GM21381 (cell line): ENCODE results near the gene TRAK2.
"Not testable (repeated sequence)": the region's sequence is repeated elsewhere in the genome, so short reads cannot be mapped to it uniquely, and the experiment has no call there.

Experiments used
- ATAC-seq: cut with Tn5 transposase; IDR thresholded peaks from one replicate; pipeline ENCODE4 v1.9.1; 2021; ENCODE audit warnings: mild to moderate bottlenecking, moderate library complexity; ENCODE audit not compliant: unreplicated experiment

The TRAK2 gene

DNA sequence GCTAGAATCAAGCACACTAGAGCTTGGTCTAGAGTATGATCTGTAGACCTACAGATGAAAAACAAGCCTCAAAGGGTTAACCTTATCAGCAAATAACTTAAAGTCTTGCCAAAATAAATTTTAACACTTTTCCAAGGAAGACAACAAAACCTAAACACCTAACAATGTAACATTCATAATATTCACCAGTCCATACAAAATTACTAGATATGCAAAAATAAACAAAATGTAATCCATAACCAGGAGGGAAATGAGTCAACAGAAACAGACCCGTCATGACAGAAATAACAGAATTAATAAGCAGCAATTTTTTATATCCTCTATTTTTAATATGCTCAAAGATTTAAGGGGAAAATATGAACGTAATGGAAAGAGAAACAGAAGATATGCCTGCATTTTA lies 36.1 kb downstream of the TRAK2 start:
- ATAC-seq: no peak

DNA sequence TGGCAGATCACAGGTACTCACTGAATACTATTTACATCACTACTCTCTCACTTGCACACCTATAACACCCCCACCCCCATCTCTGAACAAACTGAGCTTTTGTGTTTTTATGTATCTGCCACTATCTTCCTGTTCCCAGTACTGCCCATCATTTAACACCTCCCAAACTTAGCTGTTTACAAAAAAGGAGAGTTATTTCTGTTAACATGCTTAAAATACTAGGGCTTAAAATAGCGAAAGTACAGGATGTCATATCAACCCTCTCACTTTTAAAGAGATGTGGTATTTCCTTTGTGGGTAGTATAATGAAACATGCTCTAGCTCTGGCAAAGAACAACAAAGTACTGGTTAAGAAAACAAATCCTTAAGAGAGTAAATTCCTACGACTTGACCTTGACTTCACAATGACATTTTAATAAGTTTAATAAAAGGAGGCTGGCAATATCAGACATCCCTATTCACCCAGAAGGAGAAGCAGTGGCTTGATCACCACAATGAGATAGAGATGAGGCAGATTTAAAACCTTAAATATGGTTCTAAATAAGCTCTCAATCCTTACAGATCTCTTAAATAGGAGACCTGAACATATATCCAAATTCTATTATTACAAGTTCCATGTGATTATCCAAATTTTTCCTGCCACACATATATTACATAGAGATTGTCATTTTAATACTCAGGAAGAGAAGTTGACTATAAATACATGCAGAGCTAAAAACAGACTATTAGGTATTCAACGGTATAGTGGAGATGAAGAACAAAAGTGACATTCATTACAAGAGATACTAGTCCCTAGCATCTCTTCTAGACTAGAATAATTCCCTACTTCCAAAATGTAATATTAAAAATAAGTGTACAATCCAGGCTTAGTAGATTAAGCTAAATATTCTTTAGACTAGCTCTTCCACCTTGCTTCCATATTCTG lies 36.9 kb downstream of the TRAK2 start:
- ATAC-seq: peak; percentile 81

DNA sequence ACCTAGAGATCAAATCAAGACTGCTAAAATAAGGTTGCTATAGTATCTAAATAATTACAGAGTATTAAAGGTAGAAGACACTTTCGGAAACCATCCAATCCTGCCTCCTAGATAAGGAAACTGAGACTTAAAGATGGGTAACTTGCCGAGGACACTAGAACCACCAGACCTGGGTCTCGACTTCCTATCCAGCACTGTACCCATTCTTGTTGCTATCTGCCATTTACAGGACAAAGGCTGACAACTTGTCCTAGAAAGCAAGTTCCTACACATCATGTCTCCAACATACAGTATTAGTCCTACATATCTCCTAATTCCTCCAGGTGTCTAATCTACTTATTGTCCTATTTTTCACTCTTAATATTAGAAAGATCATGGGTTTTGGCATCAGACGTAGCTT lies 37.7 kb downstream of the TRAK2 start:
- no peak for ATAC-seq

DNA sequence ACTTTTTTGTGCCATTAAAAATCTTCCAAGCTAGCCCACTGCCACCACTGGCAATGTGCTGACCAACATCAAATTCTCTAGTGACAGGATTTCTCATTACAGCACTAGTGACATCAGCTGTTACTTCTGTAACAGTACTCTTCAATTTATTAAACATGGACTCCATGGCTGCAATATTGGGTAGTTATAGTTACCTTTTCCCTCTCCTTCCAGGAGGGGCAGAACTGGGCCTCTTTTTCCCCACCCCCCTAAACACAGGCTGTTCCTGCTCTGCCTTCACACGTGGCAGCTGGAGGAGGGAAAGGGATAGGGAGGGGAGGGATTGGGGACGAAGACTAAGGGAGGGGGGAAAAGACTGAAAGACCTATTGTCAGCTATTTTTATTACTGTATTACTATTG lies 38.1 kb downstream of the TRAK2 start:
- no peak for ATAC-seq

DNA sequence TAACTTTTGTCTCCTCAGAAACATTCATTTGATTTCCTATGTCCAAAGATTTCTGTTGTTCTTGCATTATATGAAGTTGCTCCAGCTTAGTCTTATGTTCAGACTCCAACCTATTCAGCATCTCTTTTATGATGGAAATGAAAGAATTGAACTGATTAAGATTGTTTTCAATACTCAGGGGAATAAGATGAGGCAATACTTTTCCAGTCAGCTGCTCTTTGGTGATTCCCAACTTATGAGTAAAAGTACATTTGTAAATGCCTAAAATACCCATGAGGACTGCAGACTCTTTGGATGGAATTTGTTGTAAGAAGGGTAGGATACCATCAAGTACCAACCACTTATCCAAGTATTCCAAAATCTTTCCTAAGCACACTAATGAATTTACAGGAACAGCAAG lies 39.8 kb downstream of the TRAK2 start:
- no peak for ATAC-seq

DNA sequence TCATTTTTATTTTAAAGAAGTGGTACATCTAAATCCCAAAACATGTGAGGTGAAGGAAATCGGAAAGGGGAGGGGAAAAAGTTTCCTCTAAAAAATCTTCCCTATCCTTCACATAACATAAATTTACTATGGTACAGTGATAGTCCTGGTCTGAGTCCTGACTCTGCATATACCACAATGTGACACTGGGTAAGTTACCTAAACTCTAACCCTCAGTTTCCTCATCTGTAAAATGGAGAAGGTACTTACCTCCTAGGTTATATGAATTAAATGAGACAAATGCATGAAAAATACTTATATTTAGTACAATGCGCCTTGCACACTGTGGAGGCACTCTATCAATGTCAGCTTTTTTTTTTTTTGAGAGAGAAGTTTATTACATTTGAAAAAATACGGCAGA lies 42.3 kb downstream of the TRAK2 start:
- ATAC-seq: no peak

DNA sequence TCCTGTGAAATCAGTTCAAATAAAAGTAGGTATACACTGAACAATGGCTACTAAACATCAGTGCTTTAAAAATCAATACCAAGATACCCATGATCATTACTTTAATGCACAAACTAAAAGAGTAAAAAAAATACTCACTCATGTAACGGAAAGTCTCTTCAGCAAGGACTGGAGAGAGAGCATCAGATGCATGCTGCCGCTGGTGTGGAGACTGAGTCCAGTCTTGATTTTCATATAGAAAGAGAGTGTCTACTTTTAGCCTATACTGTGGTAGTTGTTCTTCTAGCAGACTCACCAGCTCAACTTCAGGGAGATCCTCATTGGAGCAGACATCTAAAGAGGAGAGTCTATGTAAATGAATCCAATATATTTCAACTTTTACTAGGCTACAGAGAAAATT lies 44.0 kb downstream of the TRAK2 start:
- no peak for ATAC-seq

DNA sequence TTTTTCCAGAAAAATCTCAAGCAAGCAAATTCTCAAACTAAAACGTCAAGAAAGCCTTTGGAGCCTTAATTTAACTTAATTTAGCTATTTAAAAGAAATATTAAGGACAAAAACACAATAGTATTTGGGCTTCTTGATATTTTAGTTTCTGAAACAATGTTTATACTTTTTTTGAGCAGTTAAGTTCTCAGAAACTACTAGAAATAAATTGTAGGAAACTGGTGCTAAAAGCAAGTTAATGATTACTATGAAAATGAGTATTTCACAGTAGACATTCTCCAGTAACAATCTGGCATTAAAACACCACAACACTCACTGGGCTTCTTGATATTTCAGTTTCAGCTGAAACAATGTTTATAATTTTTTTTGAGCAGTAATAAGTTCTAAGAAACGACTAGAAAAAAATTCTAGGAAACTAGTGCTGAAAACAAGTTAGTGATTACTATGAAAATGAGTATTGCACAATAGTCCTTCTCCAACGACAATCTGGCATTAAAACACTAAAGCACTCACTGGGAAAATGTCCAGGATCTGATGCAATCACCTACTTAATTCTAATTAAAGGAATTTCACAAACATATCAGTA lies 45.1 kb downstream of the TRAK2 start:
- ATAC-seq: no peak

DNA sequence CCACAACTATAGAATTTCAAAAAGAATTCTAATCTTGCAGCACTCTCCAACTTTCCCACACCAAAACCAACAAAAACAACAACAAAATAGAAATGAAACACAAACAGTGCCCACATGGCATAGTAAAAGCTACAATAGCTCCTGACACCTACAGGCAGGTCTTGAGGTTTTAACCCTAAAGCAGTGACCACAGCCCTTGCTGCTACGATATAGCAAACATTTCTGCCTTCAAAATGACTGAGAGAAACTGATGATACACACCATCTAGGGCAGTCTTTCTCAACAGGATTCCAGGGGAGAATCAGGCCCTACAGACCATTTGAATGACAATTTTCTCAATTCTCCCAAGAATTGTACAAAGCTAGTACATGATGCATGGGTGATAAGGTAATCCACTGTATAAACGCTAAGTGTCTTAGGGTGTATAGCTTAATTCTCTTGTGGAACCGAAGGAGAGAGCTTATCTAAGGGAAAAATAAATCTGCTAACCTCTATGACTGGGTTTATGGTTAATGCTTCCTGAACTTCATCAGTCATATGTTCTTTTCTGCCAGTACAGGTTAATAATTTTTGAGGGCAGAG lies 46.5 kb downstream of the TRAK2 start:
- no peak for ATAC-seq

DNA sequence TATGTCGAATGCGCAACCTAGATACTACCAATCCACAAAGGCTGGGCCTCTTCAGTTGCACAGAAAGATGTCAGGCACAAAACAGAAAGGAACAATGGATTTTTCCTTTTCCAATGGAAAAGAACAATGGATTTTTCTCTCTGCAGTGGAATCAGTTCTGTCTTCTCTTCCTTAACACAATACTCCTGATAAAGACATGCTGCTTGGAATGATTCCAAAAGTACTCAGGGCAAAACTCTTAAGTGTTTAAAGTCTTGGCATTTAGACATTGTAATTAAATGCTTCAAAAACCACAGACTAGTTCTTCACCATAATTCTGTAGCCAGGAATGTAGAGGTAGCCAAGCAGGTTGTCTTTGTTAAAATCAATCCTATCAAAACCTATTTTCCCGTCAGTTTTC lies 47.4 kb downstream of the TRAK2 start:
- ATAC-seq: no peak

DNA sequence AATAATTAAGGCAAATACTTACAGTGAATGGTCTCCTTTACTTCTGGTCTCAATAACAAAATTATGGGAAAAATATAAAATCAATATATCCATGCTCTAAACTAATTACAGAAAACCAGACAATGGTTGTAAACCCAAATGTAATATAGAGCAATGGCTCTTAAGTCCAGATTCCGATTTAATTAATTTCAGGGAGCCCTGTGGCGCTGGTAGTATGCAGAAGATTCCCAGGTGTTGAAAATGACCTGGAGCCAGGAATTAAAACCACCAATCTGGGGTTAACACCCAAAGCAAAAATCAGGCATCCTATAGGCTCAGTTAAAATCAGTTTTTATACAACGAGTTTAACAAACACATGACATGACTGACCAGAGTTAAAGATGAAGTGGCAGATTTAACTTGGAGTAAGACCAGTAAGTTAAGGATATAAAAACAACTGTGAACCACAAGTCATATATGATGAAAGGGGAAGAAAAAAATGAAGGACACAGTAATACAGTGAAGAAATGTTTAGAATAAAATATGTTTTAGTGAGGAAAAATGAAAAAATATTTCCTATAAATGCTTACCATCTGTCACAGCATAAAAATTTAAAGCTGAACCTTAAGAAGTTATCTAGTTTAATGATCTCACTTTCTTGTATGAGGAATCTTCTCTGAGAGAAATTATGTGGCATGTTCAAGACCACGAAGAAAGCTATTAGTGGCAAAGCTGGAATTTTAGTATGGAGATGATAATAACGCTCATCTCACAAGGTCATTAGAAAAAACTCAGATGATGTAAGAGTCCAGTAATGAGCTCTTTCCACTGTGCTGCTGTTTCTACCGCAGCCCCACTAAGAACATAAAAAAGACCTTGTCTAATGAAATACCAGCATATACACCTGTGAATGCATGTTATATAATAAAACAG lies 48.4 kb downstream of the TRAK2 start:
- ATAC-seq: no peak

DNA sequence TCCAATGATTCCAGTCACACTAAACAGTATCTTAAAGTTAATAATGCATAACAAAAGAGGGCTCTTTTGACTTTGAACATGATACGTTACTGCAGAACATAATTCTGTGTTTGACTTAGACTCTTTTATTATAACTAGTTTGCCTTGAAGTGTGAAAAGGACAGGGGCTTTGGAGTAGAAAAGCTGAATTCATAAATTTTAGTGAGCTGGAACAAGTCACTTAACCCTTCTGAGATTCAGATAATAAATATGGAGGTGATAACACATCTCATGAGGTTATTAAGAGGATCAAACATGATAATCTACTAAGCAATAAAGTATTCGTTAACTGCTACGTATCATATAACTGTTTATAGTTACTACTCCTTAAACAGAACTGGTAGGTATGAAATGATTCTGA lies 49.4 kb downstream of the TRAK2 start:
- no peak for ATAC-seq

DNA sequence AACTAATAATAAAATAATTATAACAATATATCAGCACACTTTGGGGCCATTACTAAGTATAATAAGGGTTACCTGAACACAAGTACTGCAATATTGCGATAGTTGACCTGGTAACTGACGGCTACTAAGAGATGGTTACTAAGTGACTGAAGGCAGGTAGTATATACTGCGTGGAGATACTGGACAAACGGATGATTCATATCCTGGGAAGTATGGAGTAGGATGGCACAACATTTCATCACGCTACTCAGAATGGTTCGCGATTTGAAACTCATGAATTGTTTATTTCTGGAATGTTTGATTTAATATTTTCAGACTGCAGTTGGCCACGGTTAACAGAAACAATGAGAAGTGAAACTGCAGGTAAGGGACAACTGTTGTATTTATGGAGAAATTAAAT lies 54.7 kb downstream of the TRAK2 start:
- ATAC-seq: no peak

DNA sequence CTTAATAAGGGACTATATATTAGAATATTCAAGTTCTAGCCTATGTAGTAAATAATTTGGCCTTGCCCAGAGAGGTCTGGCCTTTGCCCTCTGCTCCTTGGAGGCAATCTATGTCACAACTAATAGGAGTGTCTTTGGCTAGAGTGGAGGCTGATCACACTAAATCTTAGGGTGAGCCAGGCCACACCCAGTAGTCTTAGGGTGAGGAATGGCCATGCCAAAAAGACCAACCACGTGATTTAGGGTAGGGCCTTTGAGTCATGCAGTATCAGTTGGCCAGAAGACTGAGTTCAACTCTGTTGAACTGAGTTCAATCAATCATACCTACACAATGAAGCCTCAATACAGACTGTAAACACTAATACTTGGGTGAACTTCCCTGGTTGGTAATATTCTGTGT lies 68.1 kb downstream of the TRAK2 start:
- no peak for ATAC-seq

DNA sequence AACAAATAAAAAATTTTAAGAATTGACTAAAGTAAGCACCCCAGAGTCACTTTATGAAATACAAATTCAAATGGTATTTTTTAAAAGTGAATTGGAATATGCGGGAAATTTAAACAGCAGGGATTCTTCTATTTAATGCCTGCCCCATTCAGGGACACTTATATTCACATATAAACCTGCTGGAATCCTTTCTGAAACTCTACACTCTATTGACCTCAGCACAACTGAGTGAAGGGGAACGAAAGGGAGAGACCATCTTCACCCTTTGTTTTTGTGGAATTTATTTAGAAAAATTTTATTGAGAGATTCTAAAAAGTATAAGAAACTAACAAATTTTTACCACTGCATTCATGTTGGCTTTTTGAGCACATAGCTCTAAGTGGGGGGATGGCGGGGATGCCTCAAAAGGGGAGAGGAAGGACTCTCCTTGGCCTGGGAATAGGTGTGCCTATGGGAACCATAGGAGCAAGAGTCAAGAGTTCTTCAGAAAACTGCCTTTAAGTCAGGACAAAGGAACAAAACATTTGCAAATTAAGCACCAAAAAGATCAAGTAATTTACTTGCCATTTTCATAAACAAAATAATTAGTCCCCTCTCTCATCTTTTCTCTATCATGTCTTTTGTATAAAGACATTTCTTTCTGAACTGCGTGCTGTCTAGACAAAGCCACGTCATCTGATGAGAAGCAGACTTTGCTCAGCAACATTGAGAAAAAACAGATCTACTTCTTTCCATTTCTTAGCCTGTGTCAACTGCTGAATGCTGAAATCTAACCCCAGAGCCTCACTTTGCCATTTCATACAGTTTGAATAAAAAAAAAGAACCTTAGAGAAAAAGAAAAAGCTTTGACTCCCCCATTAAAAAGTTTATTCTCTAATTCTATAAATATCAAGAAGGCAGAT lies 72.5 kb downstream of the TRAK2 start:
- no peak for ATAC-seq

DNA sequence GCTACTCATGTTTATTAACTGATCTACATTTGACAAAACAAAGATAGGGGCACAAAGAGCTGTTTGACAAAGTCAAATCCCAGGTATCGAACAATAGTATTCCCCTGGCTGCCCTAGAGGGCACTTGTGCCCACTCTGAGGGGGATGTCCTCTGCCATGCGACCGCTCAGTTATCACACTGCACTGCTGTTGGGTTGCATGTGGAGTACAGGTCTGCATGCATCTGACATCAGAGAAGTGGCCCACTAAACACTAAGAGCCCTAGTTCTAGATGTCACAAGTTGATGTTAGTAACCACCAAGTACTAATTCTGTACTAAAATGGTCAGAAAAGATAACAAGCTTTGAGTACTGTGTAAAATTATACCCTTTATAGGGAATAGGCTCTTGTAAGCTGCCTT lies 74.0 kb downstream of the TRAK2 start:
- no peak for ATAC-seq

DNA sequence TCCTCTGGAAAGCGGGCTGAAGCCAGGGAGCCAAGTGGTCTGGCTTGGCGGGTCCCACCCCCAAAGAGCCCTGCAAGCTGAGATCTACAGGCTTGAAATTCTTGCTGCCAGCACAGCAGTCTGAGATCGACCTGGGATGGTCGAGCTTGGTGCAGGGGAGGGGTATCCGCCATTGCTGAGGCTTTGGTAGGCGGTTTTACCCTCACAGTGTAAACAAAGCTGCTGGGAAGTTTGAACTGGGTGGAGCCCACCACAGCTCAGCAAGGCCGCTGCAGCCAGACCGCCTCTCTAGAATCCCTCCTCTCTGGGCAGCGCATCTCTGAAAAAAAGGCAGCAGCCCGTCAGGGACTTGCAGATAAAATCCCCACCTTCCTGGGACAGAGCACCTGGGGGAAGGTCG lies 81.5 kb downstream of the TRAK2 start:
- ATAC-seq: no peak

DNA sequence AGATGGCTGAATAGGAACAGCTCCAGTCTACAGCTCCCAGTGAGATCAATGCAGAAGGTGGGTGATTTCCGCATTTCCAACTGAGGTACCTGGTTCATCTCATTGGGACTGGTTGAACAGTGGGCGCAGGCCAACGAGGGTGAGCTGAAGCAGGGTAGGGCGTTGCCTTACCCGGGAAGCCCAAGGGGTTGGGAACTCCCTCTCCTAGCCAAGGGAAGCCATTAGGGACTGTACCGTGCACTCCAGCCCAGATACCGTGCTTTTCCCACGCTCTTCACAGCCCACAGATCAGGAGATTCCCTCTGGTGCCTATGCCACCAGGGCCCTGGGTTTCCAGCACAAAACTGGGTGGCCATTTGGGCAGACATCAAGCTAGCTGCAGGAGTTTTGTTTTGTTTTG lies 81.9 kb downstream of the TRAK2 start:
- not testable (repeated sequence) for ATAC-seq

DNA sequence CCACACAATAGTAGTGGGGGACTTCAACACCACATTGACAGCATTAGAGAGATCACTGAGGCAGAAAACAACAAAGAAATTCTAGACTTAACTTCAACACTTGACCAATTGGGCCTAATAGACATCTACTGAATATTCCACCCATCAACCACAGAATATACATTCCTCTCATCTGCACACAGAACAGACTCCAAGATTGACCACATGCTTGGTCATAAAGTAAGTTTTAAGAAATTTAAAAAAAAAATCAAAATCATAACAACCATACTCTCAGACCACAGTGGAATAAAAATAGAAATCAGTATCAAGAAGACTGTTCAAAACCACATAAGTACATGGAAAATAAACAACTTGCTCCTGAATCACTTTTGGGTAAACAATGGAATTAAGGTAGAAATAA lies 85.1 kb downstream of the TRAK2 start:
- no peak for ATAC-seq

DNA sequence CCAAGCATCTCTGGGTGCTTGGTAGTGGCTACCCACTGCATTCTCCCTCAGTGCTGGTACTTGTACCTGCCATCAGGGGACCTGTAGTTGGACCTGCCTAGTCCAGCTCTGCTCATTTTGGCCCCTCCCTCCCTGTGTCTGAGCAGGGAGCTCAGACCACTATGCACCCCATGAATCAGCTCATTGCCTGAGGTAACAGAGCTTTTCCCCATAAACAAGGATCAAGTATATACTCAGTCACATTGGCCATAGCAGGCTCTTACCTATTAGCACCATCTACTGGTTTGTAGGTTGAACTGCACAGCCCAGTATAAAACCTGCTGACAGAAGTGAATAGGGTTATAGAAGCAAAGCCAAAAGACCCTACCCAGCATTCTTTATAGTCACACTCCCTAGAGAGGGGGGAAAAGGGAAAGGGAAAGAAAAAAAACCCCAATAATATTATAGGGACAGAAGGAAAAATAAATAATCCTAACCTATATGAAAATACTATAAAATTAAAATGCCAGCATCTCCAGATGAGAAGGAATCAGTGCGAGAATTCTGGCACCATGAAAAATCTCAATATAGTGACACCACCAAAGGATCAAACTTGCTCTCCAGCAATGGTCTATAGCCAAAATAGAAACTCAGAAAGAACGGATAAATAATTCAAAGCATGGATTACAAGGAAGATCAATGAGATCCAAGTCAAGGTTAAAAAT lies 87.2 kb downstream of the TRAK2 start:
- ATAC-seq: peak; percentile 57
